Measurements from ENCODE around the gene IP6K3.
A peak's percentile ranks its signal among the peaks of the same experiment; 100 is the strongest.

The IP6K3 gene

DNA sequence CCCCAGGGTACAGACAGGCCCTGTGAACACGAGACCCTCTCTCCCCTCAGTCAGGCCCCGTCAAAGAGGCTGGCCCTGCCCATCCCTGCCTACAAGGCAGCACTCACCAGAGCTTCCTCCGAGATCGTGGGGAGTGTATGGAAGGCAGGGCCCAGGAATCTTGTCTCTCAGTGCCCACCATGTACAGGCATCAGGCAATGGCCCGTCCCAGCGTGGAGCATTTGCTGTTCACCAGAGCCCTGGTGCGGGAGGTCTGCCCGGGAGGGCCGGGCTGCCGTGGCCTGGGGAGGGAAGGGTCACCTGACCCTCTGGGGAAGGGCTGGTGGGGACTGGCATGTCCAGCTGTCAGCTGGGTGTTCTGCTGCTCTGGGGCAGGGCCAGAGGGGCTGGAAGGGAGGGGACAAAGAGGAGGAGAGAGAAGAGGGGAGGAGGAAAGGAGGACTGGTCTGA lies at the start of gene IP6K3:
IP6K3 (minus strand) TSS at position 255 of the 450 bp plus-strand sequence. CDS start 11,429 bp downstream, outside the sequence.
- DNase-seq (ENCODE audit: low read depth in 2 of 2), result no peak

GRCh38 chr6:33794910-33795623 lies 48.4 kb upstream of the IP6K3 start:
- no peak for DNase-seq (ENCODE audit: low read depth in 2 of 2)

- no peak for DNase-seq (ENCODE audit: low read depth in 2 of 2)
Measured at GRCh38 chr6:33792981-33793380, 46.3 kb upstream of the IP6K3 start.

DNA sequence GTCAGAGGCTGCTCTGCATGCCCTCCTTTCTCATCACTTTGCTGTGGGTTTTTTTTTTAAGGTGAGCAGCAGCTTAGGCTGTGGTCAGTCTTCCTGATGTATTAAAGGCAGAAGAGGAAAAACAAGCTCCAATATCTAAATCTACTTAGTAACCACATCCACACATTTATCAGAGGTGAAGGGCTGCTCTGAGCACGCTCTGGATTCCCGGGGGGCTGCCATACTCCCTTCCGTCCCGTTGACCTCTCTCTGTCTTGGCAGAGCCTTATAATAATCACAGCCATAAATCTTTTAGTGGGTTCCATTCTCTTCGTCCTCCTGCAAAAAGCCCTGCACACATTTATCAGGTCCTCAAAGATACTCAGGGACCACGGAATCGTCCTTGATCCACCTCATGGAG lies 44.9 kb upstream of the IP6K3 start:
- DNase-seq (ENCODE audit: low read depth in 2 of 2), result no peak

DNA sequence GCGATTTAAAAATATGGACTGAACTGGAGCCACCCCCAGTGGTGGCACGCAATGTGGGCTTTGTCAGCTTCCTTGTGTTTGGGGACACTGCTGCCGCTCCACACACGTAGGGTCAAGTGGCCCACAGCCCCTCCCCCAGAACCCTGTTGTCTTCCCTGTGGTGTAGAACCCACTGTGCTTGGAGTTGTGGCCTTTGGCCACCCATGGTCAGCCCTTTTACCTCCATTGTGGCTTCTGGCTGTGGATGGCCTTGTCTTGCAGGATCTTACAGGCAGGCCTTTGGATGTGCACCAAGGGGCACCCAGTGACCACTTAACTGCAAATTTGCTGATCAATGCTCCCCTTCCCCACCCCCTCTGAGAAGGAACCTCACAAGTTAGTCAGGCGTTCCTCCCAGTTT lies 44.2 kb upstream of the IP6K3 start:
- DNase-seq (ENCODE audit: low read depth in 2 of 2), result no peak

GRCh38 chr6:33790379-33790778 lies 43.7 kb upstream of the IP6K3 start:
- DNase-seq (ENCODE audit: low read depth in 2 of 2), result no peak

DNA sequence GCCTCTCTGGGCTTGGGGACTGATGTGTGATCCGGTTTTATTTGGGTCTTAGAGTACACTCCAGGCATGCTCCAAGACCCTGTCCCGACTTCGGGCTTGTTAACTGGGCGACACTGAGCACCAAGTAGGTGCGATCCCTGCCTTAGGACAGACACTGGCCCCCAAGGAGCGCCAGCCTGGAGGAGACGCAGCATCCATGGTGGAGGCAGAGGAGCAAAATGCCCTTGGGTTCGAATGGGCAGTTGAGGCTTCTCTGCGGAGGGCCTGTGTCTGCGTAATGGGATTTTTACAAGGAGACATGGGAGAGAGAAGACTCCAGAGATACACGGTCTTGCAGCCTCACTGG lies 42.8 kb upstream of the IP6K3 start:
- DNase-seq (ENCODE audit: low read depth in 2 of 2), result no peak

DNA sequence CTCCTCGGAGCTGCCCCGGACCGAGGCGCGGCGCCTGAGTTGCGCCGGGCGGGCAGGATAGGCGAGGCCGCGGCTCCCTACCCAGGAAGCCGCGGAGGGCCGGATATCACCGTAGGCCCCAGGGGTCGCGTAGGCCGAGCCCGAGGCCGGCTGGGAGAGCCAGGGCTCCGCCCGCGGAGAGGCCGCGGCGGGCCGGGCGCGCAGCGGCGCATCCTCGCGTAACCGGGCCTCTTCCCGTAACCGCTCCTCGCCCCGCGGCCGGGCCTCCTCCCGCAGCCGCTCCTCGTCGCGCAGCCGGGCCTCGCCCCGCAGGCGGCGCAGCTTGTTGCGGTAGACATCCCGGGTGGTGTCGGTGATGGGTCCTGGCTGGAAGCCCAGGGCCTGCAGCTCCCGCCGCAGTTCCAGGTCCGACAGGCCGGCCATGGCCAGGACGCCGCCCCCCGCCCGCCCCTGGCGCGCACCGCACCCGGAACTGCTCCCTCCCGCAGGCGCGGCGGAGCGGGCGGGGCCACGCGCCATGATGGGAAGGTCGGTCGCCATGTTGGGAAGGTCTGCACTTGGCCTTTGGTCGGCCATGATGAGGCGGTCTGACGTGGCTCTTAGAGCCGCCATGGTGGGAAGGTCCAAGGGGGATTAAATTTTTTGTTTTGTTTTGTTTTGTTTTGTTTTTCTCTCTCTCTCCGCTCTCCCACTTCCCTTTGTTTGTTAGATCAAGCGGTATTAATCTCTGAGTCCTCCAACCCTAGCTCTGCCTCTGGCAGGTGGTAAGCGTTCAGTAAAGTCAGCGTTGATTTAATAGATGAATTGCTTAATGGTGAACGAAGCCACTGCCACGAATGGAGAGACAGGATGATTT lies 42.2 kb upstream of the IP6K3 start, which contains the start of gene LEMD2:
LEMD2 (minus strand) TSS at position 437 of the 856 bp plus-strand sequence; CDS start at position 423, 14 bp downstream.
- DNase-seq (ENCODE audit: low read depth in 2 of 2), result peak; percentile 83 to 92

- DNase-seq (ENCODE audit: low read depth in 2 of 2), result peak; percentile 21 to 39
Measured at GRCh38 chr6:33787954-33788693, 41.4 kb upstream of the IP6K3 start.

- DNase-seq (ENCODE audit: low read depth in 2 of 2), result no peak
Measured at GRCh38 chr6:33787346-33787953, 40.7 kb upstream of the IP6K3 start.

DNA sequence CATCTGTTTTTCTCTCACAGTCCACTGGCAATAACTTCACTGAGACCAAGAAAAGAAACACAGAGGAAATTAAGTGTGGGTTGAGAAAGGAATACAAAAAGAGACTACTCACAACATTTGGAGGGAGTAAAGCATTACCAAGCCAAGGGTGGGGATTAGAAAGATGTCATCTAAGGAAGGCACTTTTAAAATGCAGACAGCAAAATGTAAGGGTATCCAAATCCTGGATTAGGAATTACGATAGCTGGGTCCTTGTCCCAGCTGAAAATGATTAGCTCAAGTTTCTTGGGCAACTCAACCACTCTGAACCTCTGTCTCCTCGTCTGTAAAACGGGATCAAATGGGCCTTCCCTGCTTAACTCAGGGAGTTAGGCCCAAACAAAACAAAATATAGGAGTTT lies 40.0 kb upstream of the IP6K3 start:
- DNase-seq (ENCODE audit: low read depth in 2 of 2), result no peak

- DNase-seq (ENCODE audit: low read depth in 2 of 2), result no peak
Measured at GRCh38 chr6:33785778-33786177, 39.1 kb upstream of the IP6K3 start.

- DNase-seq (ENCODE audit: low read depth in 2 of 2), result no peak
Measured at GRCh38 chr6:33784787-33785186, 38.1 kb upstream of the IP6K3 start.

- DNase-seq (ENCODE audit: low read depth in 2 of 2), result no peak
Measured at GRCh38 chr6:33783781-33784520, 37.2 kb upstream of the IP6K3 start.

DNA sequence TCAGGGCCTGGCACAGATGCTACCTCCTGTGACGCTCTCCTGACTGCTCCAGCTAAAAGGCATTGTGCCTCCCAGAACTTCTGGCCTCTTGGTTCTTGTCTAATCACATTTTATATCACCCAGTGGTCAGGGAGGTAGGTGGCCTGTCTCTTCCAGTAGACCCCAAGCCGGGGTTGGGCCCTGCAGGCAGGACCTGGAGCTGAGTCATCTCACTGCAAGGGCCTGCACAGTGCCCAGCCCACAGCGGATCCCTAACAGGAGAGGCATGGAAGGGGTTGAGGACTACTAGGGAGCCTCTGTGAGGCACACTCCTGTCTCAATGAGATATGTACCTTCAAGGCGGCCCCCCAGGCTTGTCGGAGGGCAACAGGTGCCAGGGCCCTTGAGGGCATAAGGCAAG lies 35.9 kb upstream of the IP6K3 start:
- DNase-seq (ENCODE audit: low read depth in 2 of 2), result no peak

DNA sequence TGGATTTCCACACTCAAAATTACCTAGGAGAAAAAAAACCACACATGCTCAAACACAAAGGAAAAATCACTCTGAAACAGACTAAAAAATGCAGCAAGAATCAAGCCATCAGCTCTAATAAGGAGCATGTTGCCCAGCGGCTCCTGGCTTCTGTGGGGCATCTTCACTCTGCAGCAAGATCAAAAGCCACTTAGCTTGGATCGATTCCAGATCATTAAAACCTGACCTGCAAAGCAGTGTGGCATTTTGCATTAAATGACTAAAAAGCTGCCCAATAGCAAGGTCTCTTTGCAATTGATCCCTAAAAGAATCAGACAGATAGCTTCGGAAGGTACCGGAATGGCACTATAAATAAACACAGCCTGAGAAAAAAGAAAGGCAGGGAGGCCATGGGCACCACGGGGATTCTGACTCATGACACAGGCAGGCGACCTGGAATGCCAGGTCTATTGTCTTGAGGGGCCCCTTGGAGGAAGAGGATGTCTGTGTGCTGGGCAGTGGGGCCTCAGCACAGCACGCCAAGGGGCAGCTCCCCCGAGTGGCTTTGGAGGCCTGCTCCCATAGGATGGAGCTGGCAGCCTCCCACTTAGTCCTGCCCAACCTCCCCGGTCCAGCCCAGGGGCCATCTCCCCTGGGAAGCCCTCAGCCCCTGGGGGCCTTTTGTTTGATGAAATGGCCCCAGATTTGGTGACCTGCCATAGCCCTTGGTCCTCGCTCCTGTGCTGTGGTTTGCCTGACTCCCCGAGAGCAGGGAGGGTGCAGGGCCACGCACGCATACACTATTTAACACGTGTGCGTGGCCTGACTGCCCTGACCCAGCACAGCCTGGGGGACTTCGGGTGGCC lies 34.6 kb upstream of the IP6K3 start:
- no peak for DNase-seq (ENCODE audit: low read depth in 2 of 2)

- no peak for DNase-seq (ENCODE audit: low read depth in 2 of 2)
Measured at GRCh38 chr6:33779895-33780294, 33.2 kb upstream of the IP6K3 start.

- DNase-seq (ENCODE audit: low read depth in 2 of 2), result no peak
Measured at GRCh38 chr6:33779290-33779689, 32.6 kb upstream of the IP6K3 start.

- no peak for DNase-seq (ENCODE audit: low read depth in 2 of 2)
Measured at GRCh38 chr6:33778444-33779121, 31.9 kb upstream of the IP6K3 start.
